HCT116 (cell line): ENCODE measurements around the gene STAG1. TPM values are rescaled to one million over a fixed set of nuclear protein-coding genes. Genes with fewer than 3 reads are reported as not detected.

ENCODE experiments used
- ATAC-seq: fragments of 200-7000 bp; cut with Tn5 transposase; 2 replicates; pipeline ENCODE4 v1.9.1; 2020; ENCODE audit warnings: mild to moderate bottlenecking, moderate library complexity
- BruUV-seq: library from RNA; stranded (reverse); fragments of 400-500 nt; replicated peaks from 2 replicates; lab custom pipeline; 2021; lab: Mats Ljungman, UMichigan
- CTCF ChIA-PET: fragments of 300-600 bp; sonication (Branson Sonifier 250); formaldehyde crosslinking; loops from one replicate; lab custom pipeline; 2021; ENCODE audit warnings: antibody characterized with exemption; lab: Charles Lee
- POLR2A ChIA-PET: fragments of 300-600, 350-600 bp; sonication (Branson Sonifier 250); formaldehyde crosslinking; loops from one replicate; lab custom pipeline; 2021; ENCODE audit warnings: antibody characterized with exemption; lab: Charles Lee
- RAD21 ChIA-PET, 2 experiments: fragments of 300-600 bp; sonication (Branson Sonifier 250); formaldehyde crosslinking; loops; one replicate each; lab custom pipeline; 2023; ENCODE audit warnings: low total read pairs in 2 of 2; ENCODE audit not compliant: uncharacterized antibody in 2 of 2, unreplicated experiment in 2 of 2, low non-redundant PET in 1 of 2; lab: Charles Lee
- DNase-seq: peaks from one replicate; pipeline ENCODE4 v3.0.0-alpha.2; 2010; ENCODE audit warnings: low read depth, low spot score
- H2AFZ ChIP-seq: fragments of 200-600 bp; shearing (Covaris generic), sonication (generic); 2 replicates; pipeline ENCODE4 v1.6.1; 2017; ENCODE audit warnings: low read depth, mixed run types, mixed read lengths, antibody characterized with exemption, low read length; ENCODE audit not compliant: poor library complexity, severe bottlenecking
- H3K27ac ChIP-seq: 2 replicates; pipeline ENCODE4 v1.5.1; 2012; ENCODE audit warnings: low read depth, low read length
- H3K27me3 ChIP-seq: fragments of 200-600 bp; sonication (generic); 2 replicates; pipeline ENCODE4 v1.6.1; 2016; ENCODE audit warnings: mixed run types, low read length, mixed read lengths; ENCODE audit not compliant: insufficient read depth
- H3K36me3 ChIP-seq, 2 experiments: fragments of 200-500 bp in 1 of 2; fragments of 200-600 bp in 1 of 2; sonication (Bioruptor generic) in 1 of 2; sonication (generic) in 1 of 2; 2 replicates each; pipeline versions ENCODE4 v1.5.1 to v1.6.1; 2014 to 2016; ENCODE audit warnings: low read length in 2 of 2, inconsistent platforms in 1 of 2, mixed read lengths in 1 of 2, mixed run types in 1 of 2; ENCODE audit not compliant: insufficient read depth in 2 of 2, control insufficient read depth in 1 of 2
- H3K4me1 ChIP-seq, 2 experiments: fragments of 200-600 bp in 1 of 2; sonication (generic) in 1 of 2; 2 replicates each; pipeline versions ENCODE4 v1.5.1 to v1.6.1; 2012 to 2017; ENCODE audit warnings: low read length in 2 of 2, inconsistent platforms in 1 of 2, mild to moderate bottlenecking in 1 of 2, mixed read lengths in 1 of 2, mixed run types in 1 of 2, moderate library complexity in 1 of 2; ENCODE audit not compliant: insufficient read depth in 2 of 2, control insufficient read depth in 1 of 2
- H3K4me2 ChIP-seq: fragments of 200-600 bp; sonication (generic); 2 replicates; pipeline ENCODE4 v1.6.1; 2017; ENCODE audit warnings: mixed run types, low read length, mixed read lengths
- H3K4me3 ChIP-seq, 2 experiments: fragments of 200-600 bp in 1 of 2; sonication (generic) in 1 of 2; replicated peaks in 1 of 2; 2 replicates each; pipeline ENCODE4 v1.5.1; 2011 to 2016; ENCODE audit warnings: low read length in 2 of 2, control low read depth in 1 of 2, low read depth in 1 of 2, mild to moderate bottlenecking in 1 of 2, mixed read lengths in 1 of 2, mixed run types in 1 of 2
- H3K79me2 ChIP-seq: fragments of 200-600 bp; sonication (generic); 2 replicates; pipeline ENCODE4 v1.6.1; 2017; ENCODE audit warnings: mild to moderate bottlenecking, mixed run types, low read length, moderate library complexity, mixed read lengths; ENCODE audit not compliant: insufficient read depth
- H3K9ac ChIP-seq: fragments of 200-600 bp; sonication (generic); 2 replicates; pipeline ENCODE4 v1.6.1; 2016; ENCODE audit warnings: low read length, mixed read lengths
- H3K9me2 ChIP-seq: fragments of 200-600 bp; sonication (generic), shearing (Covaris generic); 2 replicates; pipeline ENCODE4 v1.6.1; 2017; ENCODE audit warnings: mixed run types, mild to moderate bottlenecking, moderate library complexity; ENCODE audit not compliant: insufficient read depth
- H3K9me3 ChIP-seq, 2 experiments: fragments of 200-500 bp in 1 of 2; fragments of 200-600 bp in 1 of 2; sonication (Bioruptor generic) in 1 of 2; sonication (generic) in 1 of 2; 2 replicates each; pipeline ENCODE4 v1.6.1; 2014 to 2017; ENCODE audit warnings: low read length in 2 of 2, mixed read lengths in 2 of 2, inconsistent platforms in 1 of 2, low read depth in 1 of 2, mild to moderate bottlenecking in 1 of 2, mixed run types in 1 of 2, moderate library complexity in 1 of 2; ENCODE audit not compliant: control insufficient read depth in 1 of 2, insufficient read depth in 1 of 2
- H4K20me1 ChIP-seq: fragments of 200-600 bp; sonication (generic), shearing (Covaris generic); 2 replicates; pipeline ENCODE4 v1.6.1; 2017; ENCODE audit warnings: mixed run types, mild to moderate bottlenecking, moderate library complexity; ENCODE audit not compliant: insufficient read depth
- CBX3 ChIP-seq: IDR thresholded peaks from 2 replicates; pipeline ENCODE4 v1.6.1; 2012; ENCODE audit warnings: low read depth
- CEBPB ChIP-seq: IDR thresholded peaks from 2 replicates; pipeline ENCODE4 v1.6.1; 2012; ENCODE audit warnings: low read depth
- CTCF ChIP-seq, 3 experiments: fragments of 200-600 bp in 1 of 3; sonication (generic) in 1 of 3; IDR thresholded peaks in 2 of 3; conservative IDR thresholded peaks in 1 of 3; 2 replicates each; pipeline ENCODE4 v1.5.1; 2012 to 2017; ENCODE audit warnings: low read depth in 2 of 3, low read length in 2 of 3, antibody characterized with exemption in 1 of 3, borderline replicate concordance in 1 of 3, control low read depth in 1 of 3, mild to moderate bottlenecking in 1 of 3, mixed read lengths in 1 of 3, mixed run types in 1 of 3, moderate library complexity in 1 of 3; ENCODE audit not compliant: insufficient read depth in 1 of 3
- EZH2 ChIP-seq: fragments of 200-600 bp; sonication (generic); IDR thresholded peaks from 2 replicates; pipeline ENCODE4 v1.6.1; 2017; ENCODE audit warnings: antibody characterized with exemption, mixed run types
- EZH2phosphoT487 ChIP-seq: fragments of 200-600 bp; IDR thresholded peaks from 2 replicates; pipeline ENCODE4 v1.6.1; 2018; ENCODE audit warnings: antibody characterized with exemption, borderline replicate concordance
- JUND ChIP-seq: IDR thresholded peaks from 2 replicates; pipeline ENCODE4 v1.6.1; 2012
- POLR2A ChIP-seq: IDR thresholded peaks from 2 replicates; pipeline ENCODE4 v1.7.0; 2011; ENCODE audit warnings: borderline replicate concordance; ENCODE audit not compliant: insufficient read depth, insufficient read length; ENCODE audit errors: extremely low read depth
- POLR2AphosphoS5 ChIP-seq: IDR thresholded peaks from 2 replicates; pipeline ENCODE4 v1.6.1; 2011; ENCODE audit warnings: mild to moderate bottlenecking, low read depth, low read length, moderate library complexity
- RAD21 ChIP-seq: IDR thresholded peaks from 2 replicates; pipeline ENCODE4 v1.6.1; 2012; ENCODE audit warnings: low read depth, mild to moderate bottlenecking
- SIN3A ChIP-seq: IDR thresholded peaks from 2 replicates; pipeline ENCODE4 v1.6.1; 2012; ENCODE audit warnings: low read depth
- YY1 ChIP-seq: IDR thresholded peaks from 2 replicates; pipeline ENCODE4 v1.6.1; 2011; ENCODE audit warnings: low read length, low read depth, moderate library complexity, mild to moderate bottlenecking; ENCODE audit not compliant: insufficient replicate concordance; ENCODE audit errors: extremely low read depth
- ZFX ChIP-seq: fragments of 450-650 bp; IDR thresholded peaks from 2 replicates; pipeline ENCODE4 v1.6.1; 2017
- ZNF274 ChIP-seq: fragments of 200-500 bp; sonication (Bioruptor generic); IDR thresholded peaks from 2 replicates; pipeline ENCODE4 v1.6.1; 2014; ENCODE audit warnings: mild to moderate bottlenecking, low read depth, low read length, inconsistent platforms
- intact Hi-C: fragments of 100-400 bp; cut with micrococcal nuclease; formaldehyde crosslinking; loops from 2 replicates; pipeline ENCODE4 v1.10.0; 2022
- total RNA-seq: library from RNA; stranded (reverse); gene quantifications from one replicate; pipeline ENCODE4 v1.2.1, GENCODE V29; 2021; ENCODE audit not compliant: unreplicated experiment

The STAG1 gene
- total RNA-seq, 1 experiment from 2014 or later, result 29.4 TPM

GRCh38 chr3:136432685-136433084 lies 319.5 kb downstream of the STAG1 start:
- TF ChIP-seq RAD21 (no peak), POLR2A (no peak), CBX3 (no peak), EZH2 (no peak), CEBPB (no peak), SIN3A (no peak), ZNF274 (no peak), CTCF (IDR thresholded peaks at IDR 0.05 in 2 of 3, conservative IDR thresholded peaks at IDR 0.05 in 1 of 3; ENCODE audit: borderline replicate concordance in 1 of 3, insufficient read depth in 1 of 3, low read depth in 2 of 3, low read length in 2 of 3) (no peak), ZFX (no peak), JUND (no peak), POLR2AphosphoS5 (no peak), EZH2phosphoT487 (no peak), YY1 (no peak)
- no peaks in the 10 kb centered on the region for H3K9me2 ChIP-seq
- no TSS peak for BruUV-seq
- no peaks in the 10 kb centered on the region for H3K36me3 ChIP-seq
- ChIA-PET POLR2A (no interaction called here), CTCF (no interaction called here), RAD21 (no interaction called here)
- intact Hi-C loops, result no loop called here
- DNase-seq (no peak), ATAC-seq (no peak)
- no peak overlapping the region for H3K4me3 ChIP-seq
- no peak overlapping the region for H2AFZ ChIP-seq
- no peaks in the 10 kb centered on the region for H3K9me3 ChIP-seq
- H3K27me3 ChIP-seq, result no peaks in the 10 kb centered on the region
- H4K20me1 ChIP-seq, result no peaks in the 10 kb centered on the region
- no peaks in the 10 kb centered on the region for H3K79me2 ChIP-seq
- H3K4me1 ChIP-seq, result no peaks in the 10 kb centered on the region
- H3K9ac ChIP-seq, result no peak overlapping the region
- H3K27ac ChIP-seq, result no peak overlapping the region
- no peak overlapping the region for H3K4me2 ChIP-seq
